Bronchial epithelial cell (primary cell): ENCODE results near the gene TXNDC8. TPM values are rescaled to one million over a fixed set of nuclear protein-coding genes. Genes with fewer than 3 reads are reported as not detected.

Experiments
- DNase-seq: peaks from one replicate; pipeline ENCODE4 v3.0.0-alpha.2; 2010; ENCODE audit warnings: low read depth
- FAIRE-seq: peaks from 2 replicates; lab custom pipeline; 2011; peaks lifted over from hg19 to GRCh38; lab: Jason Lieb, UNC
- H3K27me3 ChIP-seq: 2 replicates; pipeline ENCODE4 v1.5.1; 2011; ENCODE audit warnings: low read length; ENCODE audit not compliant: control insufficient read depth, insufficient read depth
- H3K36me3 ChIP-seq: 2 replicates; pipeline ENCODE4 v1.5.1; 2011; ENCODE audit warnings: low read length; ENCODE audit not compliant: control insufficient read depth, insufficient read depth
- H3K4me3 ChIP-seq: 2 replicates; pipeline ENCODE4 v1.5.1; 2011; ENCODE audit warnings: mild to moderate bottlenecking, low read depth, low read length, control low read depth
- total RNA-seq: library from RNA; depleted of rRNA; stranded (reverse); fragments of >200 nt; gene quantifications from 2 replicates; pipeline ENCODE4 v1.2.1, GENCODE V29; 2014
- TF ChIP-seq, protein P1 (sequence below): IDR thresholded peaks from 2 replicates; pipeline ENCODE4 v1.5.1; 2011; ENCODE audit warnings: mild to moderate bottlenecking, moderate library complexity, low read length, control low read depth, inconsistent platforms; ENCODE audit not compliant: insufficient read depth, severe bottlenecking

TXNDC8 gene
- total RNA-seq, 1 donor from 2014 or later = not detected

- DNase-seq (no peak), FAIRE-seq (no peak)
- Histone ChIP-seq H3K36me3 (no peaks in the 10 kb centered on the region), H3K4me3 (no peak overlapping the region), H3K27me3 (no peaks in the 10 kb centered on the region)
- TF ChIP-seq, protein P1, sequence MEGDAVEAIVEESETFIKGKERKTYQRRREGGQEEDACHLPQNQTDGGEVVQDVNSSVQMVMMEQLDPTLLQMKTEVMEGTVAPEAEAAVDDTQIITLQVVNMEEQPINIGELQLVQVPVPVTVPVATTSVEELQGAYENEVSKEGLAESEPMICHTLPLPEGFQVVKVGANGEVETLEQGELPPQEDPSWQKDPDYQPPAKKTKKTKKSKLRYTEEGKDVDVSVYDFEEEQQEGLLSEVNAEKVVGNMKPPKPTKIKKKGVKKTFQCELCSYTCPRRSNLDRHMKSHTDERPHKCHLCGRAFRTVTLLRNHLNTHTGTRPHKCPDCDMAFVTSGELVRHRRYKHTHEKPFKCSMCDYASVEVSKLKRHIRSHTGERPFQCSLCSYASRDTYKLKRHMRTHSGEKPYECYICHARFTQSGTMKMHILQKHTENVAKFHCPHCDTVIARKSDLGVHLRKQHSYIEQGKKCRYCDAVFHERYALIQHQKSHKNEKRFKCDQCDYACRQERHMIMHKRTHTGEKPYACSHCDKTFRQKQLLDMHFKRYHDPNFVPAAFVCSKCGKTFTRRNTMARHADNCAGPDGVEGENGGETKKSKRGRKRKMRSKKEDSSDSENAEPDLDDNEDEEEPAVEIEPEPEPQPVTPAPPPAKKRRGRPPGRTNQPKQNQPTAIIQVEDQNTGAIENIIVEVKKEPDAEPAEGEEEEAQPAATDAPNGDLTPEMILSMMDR = no peak
Observed at GRCh38 chr9:110309681-110310080, 28.0 kb downstream of the TXNDC8 start.

- Histone ChIP-seq H3K36me3 (no peaks in the 10 kb centered on the region), H3K4me3 (no peak overlapping the region), H3K27me3 (no peaks in the 10 kb centered on the region)
- no peak for DNase-seq
- no peak for FAIRE-seq
- TF ChIP-seq, protein P1 = no peak
Observed at GRCh38 chr9:110308633-110309038, 29.0 kb downstream of the TXNDC8 start.

GRCh38 chr9:110307191-110307590 lies 30.5 kb downstream of the TXNDC8 start:
- TF ChIP-seq, protein P1 = no peak
- Histone ChIP-seq H3K27me3 (no peaks in the 10 kb centered on the region), H3K36me3 (no peaks in the 10 kb centered on the region), H3K4me3 (no peak overlapping the region)
- no peak for DNase-seq
- no peak for FAIRE-seq

DNA sequence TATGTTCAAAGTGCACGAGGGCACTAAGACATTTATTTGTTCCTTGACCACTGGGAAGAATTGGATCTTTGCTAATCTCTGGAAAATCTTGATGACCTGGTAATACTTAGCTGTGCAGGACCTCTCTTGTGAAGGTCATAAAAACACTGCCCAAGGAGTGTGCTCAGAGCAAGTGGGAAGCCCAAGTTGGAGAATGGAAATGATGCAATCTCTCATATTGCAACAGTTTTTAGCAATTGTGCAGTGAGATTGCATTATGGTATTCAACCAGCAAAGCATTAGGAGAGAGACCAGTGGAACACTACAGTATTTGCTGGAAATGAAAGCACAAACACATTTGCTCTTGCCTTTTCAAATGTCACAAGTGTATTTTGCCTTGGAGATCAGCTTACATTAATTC lies 34.5 kb downstream of the TXNDC8 start:
- no peaks in the 10 kb centered on the region for H3K36me3 ChIP-seq
- TF ChIP-seq, protein P1 = no peak
- no peak for FAIRE-seq
- no peak overlapping the region for H3K4me3 ChIP-seq
- peak; percentile 38 for DNase-seq
- no peaks in the 10 kb centered on the region for H3K27me3 ChIP-seq

GRCh38 chr9:110298043-110298605 lies 39.5 kb downstream of the TXNDC8 start:
- Histone ChIP-seq H3K4me3 (no peak overlapping the region), H3K36me3 (no peaks in the 10 kb centered on the region), H3K27me3 (no peaks in the 10 kb centered on the region)
- TF ChIP-seq, protein P1 = no peak
- DNase-seq (no peak), FAIRE-seq (no peak)

DNA sequence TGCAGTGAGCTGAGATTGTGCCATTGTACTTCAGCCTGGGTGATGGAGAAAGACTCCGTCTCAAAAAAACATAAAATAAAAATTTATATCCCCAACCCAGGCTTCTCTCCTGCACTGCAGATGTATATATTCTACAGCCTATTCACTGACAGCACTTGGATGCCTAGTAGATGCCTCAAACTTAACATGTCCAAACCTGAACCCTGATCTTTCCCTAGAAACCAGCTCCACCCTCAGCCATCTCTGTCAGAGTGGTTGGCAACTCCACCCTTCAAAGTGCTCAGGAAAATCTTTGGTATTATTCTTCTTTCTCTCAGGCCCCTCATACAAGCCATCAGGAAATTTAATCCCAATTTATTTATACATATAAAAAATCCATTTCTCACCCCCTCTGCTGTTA lies 44.4 kb downstream of the TXNDC8 start:
- Histone ChIP-seq H3K27me3 (no peaks in the 10 kb centered on the region), H3K4me3 (no peak overlapping the region), H3K36me3 (no peaks in the 10 kb centered on the region)
- TF ChIP-seq, protein P1 = no peak
- FAIRE-seq (no peak), DNase-seq (peak; percentile 92)
